HG02852 (cell line): ENCODE results near the gene GATA2.

Experiments
- ATAC-seq: cut with Tn5 transposase; IDR thresholded peaks from one replicate; pipeline ENCODE4 v1.9.1; 2021; ENCODE audit warnings: mild to moderate bottlenecking, moderate library complexity; ENCODE audit not compliant: unreplicated experiment

GATA2 gene

DNA sequence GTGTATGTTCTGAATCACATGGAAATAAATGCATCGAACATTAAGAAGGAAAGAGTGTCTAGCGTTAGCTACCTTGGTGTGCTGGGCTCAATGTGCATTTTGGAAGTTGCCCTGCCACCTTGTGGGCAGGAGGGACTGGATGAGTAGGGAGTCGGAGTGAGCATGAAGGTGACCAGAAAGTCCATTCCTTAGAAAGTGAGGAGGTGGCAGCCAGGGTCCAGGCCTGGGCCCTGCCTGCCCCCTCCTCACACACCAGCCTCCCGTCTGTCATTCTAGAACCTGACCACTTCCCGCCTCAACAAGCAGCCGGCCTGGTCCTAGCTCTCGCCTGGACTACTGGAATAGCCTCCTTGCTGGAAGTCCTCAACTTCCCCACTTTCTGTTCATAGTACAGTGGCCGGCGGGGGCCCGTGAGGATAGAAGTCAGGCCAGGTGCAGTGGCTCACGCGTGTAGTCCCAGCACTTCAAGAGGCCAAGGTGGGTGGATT lies 10.2 kb upstream of the GATA2 start:
- no peak for ATAC-seq

DNA sequence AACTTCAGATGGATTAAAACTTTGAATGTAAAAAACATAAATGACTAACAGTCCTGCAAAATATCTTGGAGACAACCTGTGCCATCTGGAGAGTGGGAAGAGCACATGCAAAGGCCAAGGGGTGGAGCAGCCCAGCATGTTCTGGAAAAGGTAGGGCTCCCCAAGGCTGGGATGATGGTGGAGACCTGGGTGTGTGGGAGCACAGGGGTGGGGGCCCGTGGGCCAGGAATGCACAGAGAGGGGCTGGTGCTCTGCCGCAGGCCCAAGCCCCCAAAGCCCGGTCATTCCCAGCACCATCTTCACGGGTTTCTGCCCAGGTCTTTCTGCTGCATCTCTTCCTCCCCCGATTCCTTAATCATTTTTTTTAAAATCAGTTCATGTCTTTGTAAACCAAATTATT lies 9.7 kb upstream of the GATA2 start:
- no peak for ATAC-seq

DNA sequence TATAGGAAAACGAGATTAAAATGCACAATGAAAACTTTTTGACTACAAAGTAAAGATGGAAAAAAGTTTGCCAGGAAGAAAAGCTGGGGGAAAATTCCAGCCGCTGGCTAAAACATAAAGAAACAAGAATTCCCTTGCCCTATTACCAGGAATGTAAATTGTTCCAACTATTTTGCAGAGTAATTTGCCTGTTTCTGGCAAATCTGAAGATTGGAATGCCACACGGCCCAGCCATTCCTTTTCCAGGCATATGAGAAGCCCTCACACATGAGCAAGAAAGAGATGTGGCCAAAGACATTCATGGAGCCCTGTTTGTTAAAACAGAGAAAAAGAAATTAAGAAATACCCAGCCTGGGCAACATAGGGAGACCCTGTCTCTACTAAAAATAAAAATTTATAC lies 8.4 kb upstream of the GATA2 start:
- ATAC-seq = no peak

- no peak for ATAC-seq
These were observed 7.6 kb upstream of the GATA2 start for GRCh38 chr3:128500556-128500955.

DNA sequence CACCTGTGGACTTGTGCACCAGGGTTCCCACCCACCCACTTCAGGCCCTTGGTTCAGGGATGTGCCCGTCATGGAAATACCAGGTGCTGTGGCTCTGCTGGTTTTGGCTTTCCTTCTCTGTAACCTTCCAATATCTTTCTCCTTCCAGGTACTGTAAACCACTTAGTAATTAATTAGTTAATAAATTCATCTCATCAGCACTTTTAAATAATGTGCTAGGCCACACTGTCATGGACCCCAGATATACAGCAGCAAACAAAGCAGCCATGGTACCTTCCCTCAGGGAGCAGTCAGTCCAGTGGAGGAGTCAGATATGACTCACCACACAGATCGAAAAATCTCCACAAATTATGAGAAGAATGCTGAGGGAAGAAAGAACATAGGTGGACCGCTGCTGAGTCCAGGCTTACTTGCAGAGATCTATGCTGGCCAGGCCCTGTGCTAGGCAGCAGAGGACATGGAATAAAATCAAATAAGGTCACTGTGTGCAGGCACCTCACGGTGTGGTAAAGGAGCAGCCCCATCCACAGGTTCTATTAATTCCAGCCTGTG lies 6.8 kb upstream of the GATA2 start:
- no peak for ATAC-seq

GRCh38 chr3:128498901-128499530 lies 6.0 kb upstream of the GATA2 start:
- ATAC-seq = no peak

DNA sequence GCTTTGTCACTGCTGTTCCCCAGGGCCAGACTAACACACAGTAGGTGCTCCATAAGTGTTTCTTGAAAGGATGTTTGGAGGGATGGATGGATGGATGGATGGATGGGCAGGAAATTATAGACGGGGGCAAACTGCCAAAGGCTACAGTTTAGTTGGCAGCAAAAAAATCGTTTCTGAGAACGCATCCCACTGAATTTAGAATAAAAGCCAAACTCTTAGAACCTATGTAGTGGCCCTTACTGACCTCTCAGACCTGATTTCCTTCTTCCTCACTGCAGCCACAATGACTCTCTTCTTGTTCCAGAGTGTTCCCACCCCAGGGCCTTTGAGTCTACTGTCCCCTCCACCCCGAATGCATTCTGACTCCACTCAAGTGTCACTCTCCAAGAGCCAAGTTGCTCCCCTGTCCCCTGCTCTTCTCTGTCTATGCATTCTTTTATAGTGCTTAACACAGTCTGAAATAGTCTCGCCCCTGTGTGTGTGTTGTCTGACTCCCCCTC lies 5.2 kb upstream of the GATA2 start:
- ATAC-seq = no peak

GRCh38 chr3:128497305-128498126 lies 4.5 kb upstream of the GATA2 start:
- no peak for ATAC-seq

DNA sequence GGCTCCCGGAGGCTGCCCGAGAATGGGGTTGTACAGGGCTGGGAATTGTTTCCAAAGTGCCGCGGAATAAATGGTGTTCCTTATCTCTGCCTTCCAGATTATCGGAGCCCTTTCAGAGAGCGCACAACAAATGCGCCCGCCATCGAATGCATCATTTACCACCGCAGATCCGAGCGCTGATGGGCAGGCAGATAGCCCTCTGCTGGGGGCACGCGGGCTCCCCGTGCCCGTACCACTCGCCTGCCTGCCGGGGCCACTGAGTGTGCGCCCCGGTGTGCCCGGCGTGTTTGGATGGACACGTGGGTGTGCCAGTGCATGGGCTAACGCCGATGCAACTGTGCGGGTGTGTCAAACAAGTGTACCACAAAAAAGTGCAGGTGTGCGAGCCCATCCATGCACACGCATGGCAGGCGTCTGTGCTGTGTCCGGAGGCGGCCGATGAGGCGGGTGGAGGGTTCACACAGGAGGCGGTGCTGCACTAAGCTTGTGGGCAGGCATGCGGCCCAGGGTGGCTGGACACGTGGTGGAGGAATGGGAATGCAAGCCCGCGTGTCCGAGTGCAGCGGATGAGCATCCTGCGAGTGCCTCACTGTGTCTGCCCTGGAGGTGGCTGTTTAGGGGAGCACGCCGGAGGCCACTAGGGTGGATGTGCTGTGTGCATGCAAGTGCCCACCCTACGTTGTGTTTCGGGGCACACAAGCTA lies 3.8 kb upstream of the GATA2 start:
- no peak for ATAC-seq

- ATAC-seq = no peak
These were observed 3.1 kb upstream of the GATA2 start for GRCh38 chr3:128496019-128496601.

- ATAC-seq = no peak
These were observed 2.5 kb upstream of the GATA2 start for GRCh38 chr3:128495435-128495970.

- no peak for ATAC-seq
These were observed 1.3 kb upstream of the GATA2 start for GRCh38 chr3:128494367-128494650.

GRCh38 chr3:128493570-128494366 lies 767 bp upstream of the GATA2 start:
- ATAC-seq = no peak

DNA sequence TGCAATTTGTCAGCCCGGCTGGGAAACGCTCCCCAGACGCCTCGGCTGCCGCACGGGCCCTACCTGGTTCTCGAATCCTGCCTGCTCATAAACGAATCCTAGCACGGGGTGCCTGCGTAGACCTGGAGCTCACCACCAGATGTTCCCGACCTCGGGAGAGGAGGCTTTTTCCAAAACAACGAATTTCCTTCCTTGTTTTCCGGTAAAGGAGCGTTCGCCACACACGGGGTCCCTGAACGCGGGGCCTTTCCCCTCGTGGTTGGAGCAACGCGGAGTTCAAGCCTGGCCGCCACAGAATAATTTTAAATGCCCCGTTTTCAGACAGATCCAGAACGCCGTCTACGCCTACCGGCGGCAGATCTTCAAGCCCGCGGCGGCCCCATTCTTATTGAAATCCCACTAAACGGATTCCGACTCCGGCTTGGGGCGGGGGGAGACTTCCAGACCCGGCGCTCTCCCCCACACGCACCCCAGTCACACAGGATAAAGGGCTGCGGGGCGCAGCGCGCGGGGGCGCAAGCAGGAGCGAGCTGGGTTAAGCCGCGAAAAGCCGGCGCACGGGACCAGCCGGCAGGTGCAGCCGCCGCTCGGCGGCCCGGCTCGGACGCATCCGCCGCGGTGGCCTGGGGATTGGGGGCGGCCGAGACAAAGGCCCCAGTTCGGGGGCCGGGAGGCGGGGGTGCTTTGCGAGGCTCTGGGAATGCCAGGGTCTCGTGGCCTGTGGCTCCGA lies 895 bp downstream of the GATA2 start:
- ATAC-seq = no peak

DNA sequence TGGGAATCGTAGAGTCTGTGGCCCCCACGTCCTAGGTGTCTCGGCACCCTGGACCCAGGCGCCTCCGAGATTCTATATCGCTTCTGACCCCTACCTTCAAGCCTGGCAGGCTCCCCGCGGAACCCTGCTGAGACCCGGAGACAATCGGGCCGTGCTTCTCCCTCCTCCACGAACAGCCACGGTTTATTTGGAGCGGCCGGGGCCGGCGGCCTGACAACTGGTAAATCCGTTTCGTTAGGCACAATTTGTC lies 1.4 kb downstream of the GATA2 start:
- ATAC-seq = no peak

DNA sequence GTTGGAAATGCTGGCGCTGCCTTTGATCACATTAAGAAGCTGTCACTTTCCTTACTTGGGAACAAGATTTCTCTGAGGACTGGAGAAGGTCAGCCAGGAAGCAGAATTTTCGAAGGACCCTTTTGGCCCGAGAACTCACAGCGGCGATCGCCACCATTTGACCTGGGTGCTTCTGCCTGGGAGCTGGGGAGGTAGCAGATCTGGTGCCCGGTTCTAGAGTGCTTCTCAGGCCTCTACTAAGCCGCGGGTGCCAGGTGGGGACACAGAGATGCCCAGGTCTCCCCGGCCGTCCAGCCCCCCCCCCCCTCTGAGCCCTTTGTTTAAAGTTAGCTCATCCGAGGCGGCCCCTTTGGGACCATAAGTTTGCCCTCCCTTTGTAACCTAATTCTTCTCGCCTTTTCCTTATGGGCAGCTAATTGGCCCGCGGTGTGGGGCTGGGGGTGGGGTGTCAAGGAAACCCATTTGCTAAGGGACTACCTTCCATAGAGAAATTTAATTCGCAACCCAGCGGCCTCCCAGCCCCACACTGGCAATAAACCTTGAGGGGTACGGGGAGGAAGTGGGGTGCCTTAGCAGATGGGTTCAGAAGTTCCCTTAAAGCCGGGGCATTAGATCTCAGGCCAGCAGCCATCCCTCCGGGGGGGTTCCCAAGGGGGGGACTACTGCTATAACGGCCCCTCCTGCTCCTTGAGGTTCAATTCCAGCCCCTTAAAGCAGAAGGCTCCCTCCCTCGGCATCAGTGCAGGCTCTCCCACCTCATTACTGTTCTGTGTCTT lies 1.9 kb downstream of the GATA2 start:
- ATAC-seq = no peak

GRCh38 chr3:128490650-128490914 lies 2.4 kb downstream of the GATA2 start:
- no peak for ATAC-seq

DNA sequence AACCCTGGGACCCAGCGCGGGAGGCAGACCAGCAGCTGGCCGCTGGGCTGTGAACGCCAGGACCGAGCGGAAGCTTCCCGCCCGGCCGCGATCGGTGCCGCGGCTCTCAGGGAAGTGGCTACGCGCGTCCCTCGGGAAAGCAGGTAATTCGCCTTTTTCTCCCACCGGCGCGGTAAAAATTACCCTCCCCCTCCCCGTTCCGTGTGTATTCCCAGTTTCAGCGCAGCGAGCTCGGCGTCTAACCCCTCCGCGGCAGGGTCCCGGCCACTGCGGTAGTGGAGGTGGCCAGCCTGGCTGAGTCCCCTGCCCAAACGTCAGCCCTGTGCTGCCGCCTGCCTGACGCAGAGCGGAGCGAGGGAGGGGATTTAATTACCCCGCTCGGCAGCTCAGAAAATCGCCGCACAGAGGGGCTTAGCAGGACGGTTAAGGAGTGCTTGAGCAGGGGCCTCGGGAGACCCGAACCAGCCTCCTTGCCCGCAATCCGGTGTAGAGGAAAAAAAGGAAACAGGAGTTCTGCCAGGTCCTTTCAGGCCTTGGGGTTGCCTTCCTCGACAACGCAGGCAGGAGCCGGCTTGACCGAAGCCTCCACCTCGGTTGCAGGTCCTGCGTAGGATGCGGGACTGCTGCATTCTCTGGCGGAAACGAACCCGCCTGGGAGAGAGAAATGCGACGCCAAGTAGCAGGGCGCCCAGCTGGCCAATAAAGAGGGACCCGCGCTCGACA lies 2.9 kb downstream of the GATA2 start:
- no peak for ATAC-seq

DNA sequence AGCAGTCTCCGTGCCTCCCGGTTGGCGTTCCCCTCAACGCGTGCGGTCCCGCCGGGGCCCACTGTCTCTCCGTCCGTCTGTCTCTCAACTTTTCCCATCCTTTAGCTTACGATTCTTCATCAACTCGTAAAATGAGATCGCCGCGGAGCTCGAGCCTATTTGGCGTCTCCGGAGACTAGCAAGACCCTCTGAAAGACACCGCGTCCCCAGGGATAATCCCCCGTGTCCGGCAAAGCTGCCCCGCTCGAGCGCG lies 3.4 kb downstream of the GATA2 start:
- ATAC-seq = no peak
